ENCODE results near the gene MYBPH.

The MYBPH gene

GRCh38 chr1:203199816-203200571 is 24.4 kb upstream of the MYBPH start:
- no peaks in the 10 kb centered on the region for H3K9me3 ChIP-seq (ENCODE audit: insufficient read depth, low read length, severe bottlenecking)
- peaks cover 39% of the 10 kb centered on the region for H3K27me3 ChIP-seq (ENCODE audit: insufficient read depth, low read length, poor library complexity)
- no peak for ATAC-seq (ENCODE audit: insufficient read depth, low read depth)
- H3K36me3 ChIP-seq (ENCODE audit: insufficient read depth, low read length), result no peaks in the 10 kb centered on the region
- TF ChIP-seq CTCF (IDR thresholded peaks at IDR 0.05; ENCODE audit: borderline replicate concordance, extremely low read depth, low read length, poor library complexity, severe bottlenecking) (no peak), EZH2 (IDR thresholded peaks at IDR 0.05; ENCODE audit: borderline replicate concordance, low read depth, low read length, severe bottlenecking) (no peak)
- no peak overlapping the region for H3K4me2 ChIP-seq (ENCODE audit: insufficient read depth, low read length)
- H3K4me3 ChIP-seq (ENCODE audit: low read depth in 1 of 2, low read length in 2 of 2), result no peak overlapping the region
- H2AFZ ChIP-seq (ENCODE audit: low read depth, low read length), result no peak overlapping the region
- no peaks in the 10 kb centered on the region for H3K79me2 ChIP-seq (ENCODE audit: insufficient read depth, low read length)
- no peaks in the 10 kb centered on the region for H3K4me1 ChIP-seq (ENCODE audit: insufficient read depth, low read length)
- DNase-seq, result no peak
- no peak overlapping the region for H3K27ac ChIP-seq (ENCODE audit: low read length)
- H3K9ac ChIP-seq (ENCODE audit: low read depth, low read length), result no peak overlapping the region
- H4K20me1 ChIP-seq (ENCODE audit: insufficient read depth, low read length), result no peaks in the 10 kb centered on the region

DNA sequence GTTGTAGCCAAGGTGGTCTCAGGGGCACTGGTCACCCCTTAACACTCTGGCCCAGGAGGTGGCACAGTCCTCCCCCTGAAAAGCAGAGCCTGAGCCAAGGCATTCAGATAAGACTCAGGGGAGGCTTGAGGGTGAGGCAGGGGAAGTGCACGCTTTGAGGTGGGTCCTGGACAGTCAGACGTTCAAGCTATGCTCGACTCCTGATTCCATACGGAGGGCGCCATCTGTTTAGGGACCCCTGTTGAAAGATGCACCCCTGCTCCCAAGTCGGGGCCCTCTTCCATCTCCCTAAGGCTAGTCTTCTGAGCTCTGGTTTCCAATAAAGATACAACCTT is 23.8 kb upstream of the MYBPH start:
- H3K9me3 ChIP-seq (ENCODE audit: insufficient read depth, low read length, severe bottlenecking), result no peaks in the 10 kb centered on the region
- no peaks in the 10 kb centered on the region for H4K20me1 ChIP-seq (ENCODE audit: insufficient read depth, low read length)
- H2AFZ ChIP-seq (ENCODE audit: low read depth, low read length), result no peak overlapping the region
- H3K36me3 ChIP-seq (ENCODE audit: insufficient read depth, low read length), result no peaks in the 10 kb centered on the region
- no peak overlapping the region for H3K27ac ChIP-seq (ENCODE audit: low read length)
- DNase-seq, result no peak
- H3K9ac ChIP-seq (ENCODE audit: low read depth, low read length), result no peak overlapping the region
- H3K4me3 ChIP-seq (ENCODE audit: low read depth in 1 of 2, low read length in 2 of 2), result no peak overlapping the region
- ATAC-seq (ENCODE audit: insufficient read depth, low read depth), result no peak
- H3K4me1 ChIP-seq (ENCODE audit: insufficient read depth, low read length), result no peaks in the 10 kb centered on the region
- H3K4me2 ChIP-seq (ENCODE audit: insufficient read depth, low read length), result no peak overlapping the region
- TF ChIP-seq EZH2 (IDR thresholded peaks at IDR 0.05; ENCODE audit: borderline replicate concordance, low read depth, low read length, severe bottlenecking) (no peak), CTCF (IDR thresholded peaks at IDR 0.05; ENCODE audit: borderline replicate concordance, extremely low read depth, low read length, poor library complexity, severe bottlenecking) (no peak)
- peaks cover 36% of the 10 kb centered on the region for H3K27me3 ChIP-seq (ENCODE audit: insufficient read depth, low read length, poor library complexity)
- H3K79me2 ChIP-seq (ENCODE audit: insufficient read depth, low read length), result no peaks in the 10 kb centered on the region

DNA sequence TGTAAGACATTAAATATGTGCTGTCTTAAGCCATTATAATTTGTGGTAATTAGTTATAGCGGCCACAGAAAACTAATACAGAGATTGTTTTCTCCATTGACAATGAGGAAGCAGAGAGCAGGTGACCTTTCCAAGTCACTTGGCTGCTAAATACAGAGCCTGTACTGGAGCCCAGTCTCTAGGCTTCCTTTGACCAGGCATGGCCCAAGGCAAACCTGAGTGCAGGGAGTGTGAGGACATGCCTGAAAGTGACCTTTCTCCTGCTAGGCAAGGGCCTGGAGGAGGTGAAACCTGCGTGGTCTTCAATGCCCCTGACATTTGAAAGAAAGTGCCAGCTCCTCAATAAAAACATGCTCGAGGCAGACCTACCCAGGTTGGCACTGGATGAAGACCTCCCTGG is 23.4 kb upstream of the MYBPH start:
- Histone ChIP-seq H3K27ac (ENCODE audit: low read length) (no peak overlapping the region), H3K36me3 (ENCODE audit: insufficient read depth, low read length) (no peaks in the 10 kb centered on the region), H3K9me3 (ENCODE audit: insufficient read depth, low read length, severe bottlenecking) (no peaks in the 10 kb centered on the region), H3K27me3 (ENCODE audit: insufficient read depth, low read length, poor library complexity) (peaks cover 36% of the 10 kb centered on the region), H3K4me2 (ENCODE audit: insufficient read depth, low read length) (no peak overlapping the region), H3K9ac (ENCODE audit: low read depth, low read length) (no peak overlapping the region), H3K79me2 (ENCODE audit: insufficient read depth, low read length) (no peaks in the 10 kb centered on the region), H3K4me1 (ENCODE audit: insufficient read depth, low read length) (no peaks in the 10 kb centered on the region), H3K4me3 (ENCODE audit: low read depth in 1 of 2, low read length in 2 of 2) (no peak overlapping the region), H4K20me1 (ENCODE audit: insufficient read depth, low read length) (no peaks in the 10 kb centered on the region), H2AFZ (ENCODE audit: low read depth, low read length) (no peak overlapping the region)
- TF ChIP-seq CTCF (IDR thresholded peaks at IDR 0.05; ENCODE audit: borderline replicate concordance, extremely low read depth, low read length, poor library complexity, severe bottlenecking) (no peak), EZH2 (IDR thresholded peaks at IDR 0.05; ENCODE audit: borderline replicate concordance, low read depth, low read length, severe bottlenecking) (no peak)
- DNase-seq, result no peak
- no peak for ATAC-seq (ENCODE audit: insufficient read depth, low read depth)

All from DND-41 (cell line).